Gastroesophageal sphincter (tissue), 3 donors: ENCODE measurements around the gene STAMBP.

ENCODE experiments used
- EP300 ChIP-seq: sonication (generic); formaldehyde crosslinking; IDR thresholded peaks from one replicate; pipeline ENCODE4 v1.6.1; 2017; ENCODE audit warnings: antibody characterized with exemption, mild to moderate bottlenecking
- POLR2A ChIP-seq, 2 donors: fragments of 450-650 bp; IDR thresholded peaks; one replicate each; pipeline ENCODE4 v1.6.1; 2017; ENCODE audit warnings: antibody characterized with exemption in 2 of 2, mild to moderate bottlenecking in 2 of 2, moderate library complexity in 1 of 2
- TF ChIP-seq, protein P1 (sequence below), 4 experiments: fragments of 200-600 bp in 2 of 4; fragments of 450-650 bp in 2 of 4; sonication (generic) in 1 of 4; IDR thresholded peaks; one replicate each; pipeline ENCODE4 v1.5.1; 2017 to 2019; ENCODE audit warnings: antibody characterized with exemption in 4 of 4, mild to moderate bottlenecking in 2 of 4, moderate library complexity in 2 of 4

DNA sequence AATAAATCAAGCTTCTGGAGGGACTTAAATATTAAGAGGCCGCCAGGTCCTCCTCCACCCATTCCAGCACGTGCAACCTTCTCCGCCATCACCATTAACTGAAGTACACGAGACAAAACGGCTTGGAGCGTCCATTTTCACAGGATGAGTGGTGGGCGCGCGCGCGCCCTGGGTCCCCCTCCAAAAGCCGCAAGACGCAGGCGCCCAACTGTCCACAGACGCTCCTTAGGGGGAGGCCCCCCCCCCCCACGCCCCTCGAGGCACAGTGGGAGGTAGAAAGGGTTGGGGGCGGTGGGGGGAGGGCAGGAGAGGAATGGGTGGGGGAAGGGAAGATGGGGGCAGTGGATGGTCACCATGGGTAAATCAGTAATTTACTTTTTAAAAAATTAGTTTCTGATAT, 10.5 kb upstream of the STAMBP start:
- TF ChIP-seq EP300 = no peak
- TF ChIP-seq, protein P1, sequence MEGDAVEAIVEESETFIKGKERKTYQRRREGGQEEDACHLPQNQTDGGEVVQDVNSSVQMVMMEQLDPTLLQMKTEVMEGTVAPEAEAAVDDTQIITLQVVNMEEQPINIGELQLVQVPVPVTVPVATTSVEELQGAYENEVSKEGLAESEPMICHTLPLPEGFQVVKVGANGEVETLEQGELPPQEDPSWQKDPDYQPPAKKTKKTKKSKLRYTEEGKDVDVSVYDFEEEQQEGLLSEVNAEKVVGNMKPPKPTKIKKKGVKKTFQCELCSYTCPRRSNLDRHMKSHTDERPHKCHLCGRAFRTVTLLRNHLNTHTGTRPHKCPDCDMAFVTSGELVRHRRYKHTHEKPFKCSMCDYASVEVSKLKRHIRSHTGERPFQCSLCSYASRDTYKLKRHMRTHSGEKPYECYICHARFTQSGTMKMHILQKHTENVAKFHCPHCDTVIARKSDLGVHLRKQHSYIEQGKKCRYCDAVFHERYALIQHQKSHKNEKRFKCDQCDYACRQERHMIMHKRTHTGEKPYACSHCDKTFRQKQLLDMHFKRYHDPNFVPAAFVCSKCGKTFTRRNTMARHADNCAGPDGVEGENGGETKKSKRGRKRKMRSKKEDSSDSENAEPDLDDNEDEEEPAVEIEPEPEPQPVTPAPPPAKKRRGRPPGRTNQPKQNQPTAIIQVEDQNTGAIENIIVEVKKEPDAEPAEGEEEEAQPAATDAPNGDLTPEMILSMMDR (IDR thresholded peaks at IDR 0.05) = no peak
- TF ChIP-seq POLR2A (IDR thresholded peaks at IDR 0.05) = no peak
